RKO (cell line): ENCODE measurements around the gene DISC1.

Source experiments
- DNase-seq: peaks from one replicate; pipeline ENCODE4 v3.0.0-alpha.2; 2016; ENCODE audit warnings: low spot score

The DISC1 gene

GRCh38 chr1:232048481-232048880 is 421.9 kb downstream of the DISC1 start:
- DNase-seq, result no peak

DNA sequence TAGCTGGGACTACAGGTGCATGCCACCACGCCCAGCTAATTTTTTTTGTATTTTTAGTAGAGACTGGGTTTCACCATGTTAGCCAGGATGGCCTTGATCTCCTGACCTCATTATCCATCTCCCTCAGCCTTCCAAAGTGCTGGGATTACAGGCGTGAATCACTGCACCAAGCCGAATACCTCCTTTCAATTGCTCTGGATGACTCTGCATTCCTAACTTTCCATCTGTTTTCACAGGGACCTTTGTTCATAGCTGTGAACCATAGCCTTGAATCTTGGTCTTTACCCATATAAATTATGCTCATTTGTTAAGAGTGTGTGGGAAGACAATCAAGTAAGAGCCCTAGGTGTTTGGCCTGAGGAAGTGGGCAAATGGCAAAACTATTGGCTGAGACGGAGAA is 422.7 kb downstream of the DISC1 start:
- no peak for DNase-seq

DNA sequence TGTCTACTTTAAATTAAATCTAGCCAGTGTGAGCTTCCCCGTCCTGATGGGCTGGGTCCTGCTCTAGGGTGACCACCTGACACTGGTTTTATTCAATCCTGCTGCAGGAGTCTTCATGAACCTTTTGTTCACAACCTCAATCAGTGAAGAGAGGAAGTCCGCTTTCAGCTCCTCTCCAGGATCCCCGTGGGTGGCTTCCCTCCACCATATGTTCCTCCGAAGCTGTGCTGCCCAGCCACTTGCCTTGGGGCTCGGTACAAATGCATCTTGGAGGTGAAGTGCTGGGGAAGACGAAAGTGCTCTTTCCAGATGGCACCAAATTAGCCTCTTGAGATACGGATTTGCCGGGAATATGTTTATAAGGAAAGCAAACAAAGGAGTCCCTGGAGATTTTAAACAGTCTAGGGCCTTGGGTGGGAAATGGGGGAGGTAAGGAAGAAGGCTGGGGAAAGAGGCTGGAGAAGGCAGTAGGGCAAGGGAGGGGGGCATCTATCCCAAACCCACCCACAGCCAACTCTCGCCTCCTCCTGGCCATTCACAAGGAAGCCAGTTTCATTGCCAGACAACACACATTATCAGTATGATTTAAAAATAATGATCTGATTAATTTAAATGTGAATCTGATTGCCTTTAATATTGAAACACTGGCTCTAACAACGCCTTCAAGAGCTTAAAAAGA is 430.8 kb downstream of the DISC1 start:
- no peak for DNase-seq

- no peak for DNase-seq
Measured at GRCh38 chr1:232057896-232058274, 431.3 kb downstream of the DISC1 start.

GRCh38 chr1:232059726-232060374 is 433.3 kb downstream of the DISC1 start:
- DNase-seq, result no peak

DNA sequence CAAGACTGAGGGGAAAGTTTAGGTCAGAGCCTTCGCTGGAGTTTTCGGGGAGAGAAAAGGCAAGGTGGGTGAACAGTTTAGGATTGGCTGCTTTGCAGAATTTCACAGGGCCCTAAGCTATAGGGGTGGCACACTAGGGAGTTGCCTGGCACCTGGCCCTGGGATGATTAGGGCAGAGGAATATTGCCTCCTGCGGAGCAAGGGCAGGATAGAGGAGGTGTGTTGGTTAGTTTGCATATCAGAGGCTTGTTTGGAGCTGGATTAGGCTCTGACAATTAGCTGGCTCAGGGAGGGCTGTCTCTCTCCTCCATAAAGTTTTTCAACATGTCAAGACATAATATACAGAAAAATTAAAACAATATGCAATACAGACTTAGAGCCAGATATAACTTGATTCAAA is 436.4 kb downstream of the DISC1 start:
- DNase-seq, result no peak

- no peak for DNase-seq
Measured at GRCh38 chr1:232066521-232066920, 439.9 kb downstream of the DISC1 start.

- DNase-seq, result no peak
Measured at GRCh38 chr1:232074265-232074664, 447.7 kb downstream of the DISC1 start.

GRCh38 chr1:232077809-232078208 is 451.2 kb downstream of the DISC1 start:
- DNase-seq, result no peak

DNA sequence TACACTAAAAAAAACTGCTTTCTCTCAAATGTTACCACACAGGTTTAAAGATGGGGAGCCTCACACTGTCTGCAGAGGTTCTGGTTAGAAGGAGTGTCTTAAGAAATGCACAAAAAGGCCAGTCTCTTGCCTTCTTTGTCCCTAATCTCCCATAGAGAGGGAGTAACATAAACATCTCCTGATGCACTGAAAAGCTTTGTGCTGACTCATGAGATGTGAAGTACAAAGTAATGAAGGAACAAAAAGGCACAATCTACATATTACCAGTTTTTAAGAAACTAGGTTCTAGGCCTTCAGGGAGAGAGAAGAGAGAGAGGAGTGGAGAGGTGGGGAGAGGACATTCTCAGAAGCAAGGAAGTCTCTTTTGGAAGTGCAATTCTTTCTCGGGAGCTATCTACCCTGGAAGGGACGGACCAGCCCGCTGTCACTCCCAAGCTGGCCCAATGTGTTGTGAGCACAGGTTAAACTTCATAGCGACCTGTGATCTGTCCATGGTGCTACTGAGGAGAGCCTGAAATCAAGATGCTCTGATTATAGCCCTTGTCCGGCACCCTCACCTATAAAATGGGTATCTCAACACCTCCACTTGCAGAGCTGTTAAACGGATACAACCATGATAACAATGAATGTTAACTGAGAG is 458.1 kb downstream of the DISC1 start:
- DNase-seq, result peak; percentile 1

DNA sequence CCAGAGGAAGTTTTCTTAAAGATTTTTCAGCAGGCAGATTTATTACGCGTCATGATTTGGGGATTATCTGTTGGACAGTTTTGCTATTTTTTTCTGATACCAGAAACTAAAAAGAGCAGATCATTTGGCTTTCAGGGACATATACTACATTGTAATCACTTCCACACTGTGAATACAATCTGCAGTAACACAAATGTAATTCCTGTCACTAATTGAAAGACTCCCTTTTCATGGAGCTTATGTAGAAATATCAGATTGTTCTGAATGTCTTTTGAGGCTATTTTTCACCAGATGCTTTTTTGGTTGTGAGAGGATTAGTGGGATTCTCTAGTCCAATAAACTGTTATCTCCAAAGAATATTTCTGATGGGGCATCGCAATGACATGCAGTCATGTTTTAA is 464.2 kb downstream of the DISC1 start:
- no peak for DNase-seq
